ENCODE data around the gene SLC49A3. TPM values are rescaled to one million over a fixed set of nuclear protein-coding genes. Genes with fewer than 3 reads are reported as not detected.
"Not testable (repeated sequence)": the region's sequence is repeated elsewhere in the genome, so short reads cannot be mapped to it uniquely, and the experiment has no call there.

The SLC49A3 gene
- total RNA-seq, 2 donors from 2014 or later = 10.0 to 12.0 TPM

GRCh38 chr4:648579-649292 lies 40.2 kb downstream of the SLC49A3 start:
- no peaks in the 10 kb centered on the region for H3K36me3 ChIP-seq
- no peaks in the 10 kb centered on the region for H3K4me1 ChIP-seq
- no peak for DNase-seq (ENCODE audit: low spot score)

DNA sequence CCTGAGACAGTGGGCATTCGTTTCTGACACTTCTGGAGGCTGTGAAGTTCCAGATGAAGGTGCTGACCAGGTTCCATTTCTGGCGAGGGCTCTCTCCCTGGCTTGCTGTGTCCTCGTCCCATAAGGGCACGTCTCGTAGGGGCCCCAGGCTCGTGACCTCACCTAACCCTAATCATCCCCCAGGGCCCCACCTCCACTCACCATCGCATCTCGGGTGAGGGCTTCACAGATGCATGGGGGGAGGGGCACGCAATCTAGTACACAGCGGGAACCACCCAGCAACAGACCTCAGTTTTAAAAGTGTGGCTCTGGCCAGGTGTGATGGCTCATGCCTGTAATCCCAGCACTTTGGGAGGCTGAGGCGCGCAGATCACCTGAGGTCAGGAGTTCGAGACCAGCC lies 41.5 kb downstream of the SLC49A3 start:
- Histone ChIP-seq H3K27ac (no peak overlapping the region), H3K27me3 (no peaks in the 10 kb centered on the region), H3K36me3 (no peaks in the 10 kb centered on the region), H3K9me3 (peaks cover 0 to 13% of the 10 kb centered on the region in 2 donors), H3K4me3 (no peak overlapping the region), H3K4me1 (no peaks in the 10 kb centered on the region)
- DNase-seq (ENCODE audit: low spot score) = no peak
- TF ChIP-seq, protein P1, sequence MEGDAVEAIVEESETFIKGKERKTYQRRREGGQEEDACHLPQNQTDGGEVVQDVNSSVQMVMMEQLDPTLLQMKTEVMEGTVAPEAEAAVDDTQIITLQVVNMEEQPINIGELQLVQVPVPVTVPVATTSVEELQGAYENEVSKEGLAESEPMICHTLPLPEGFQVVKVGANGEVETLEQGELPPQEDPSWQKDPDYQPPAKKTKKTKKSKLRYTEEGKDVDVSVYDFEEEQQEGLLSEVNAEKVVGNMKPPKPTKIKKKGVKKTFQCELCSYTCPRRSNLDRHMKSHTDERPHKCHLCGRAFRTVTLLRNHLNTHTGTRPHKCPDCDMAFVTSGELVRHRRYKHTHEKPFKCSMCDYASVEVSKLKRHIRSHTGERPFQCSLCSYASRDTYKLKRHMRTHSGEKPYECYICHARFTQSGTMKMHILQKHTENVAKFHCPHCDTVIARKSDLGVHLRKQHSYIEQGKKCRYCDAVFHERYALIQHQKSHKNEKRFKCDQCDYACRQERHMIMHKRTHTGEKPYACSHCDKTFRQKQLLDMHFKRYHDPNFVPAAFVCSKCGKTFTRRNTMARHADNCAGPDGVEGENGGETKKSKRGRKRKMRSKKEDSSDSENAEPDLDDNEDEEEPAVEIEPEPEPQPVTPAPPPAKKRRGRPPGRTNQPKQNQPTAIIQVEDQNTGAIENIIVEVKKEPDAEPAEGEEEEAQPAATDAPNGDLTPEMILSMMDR (IDR thresholded peaks at IDR 0.05) = no peak

More at GRCh38 chr4:648579-649292, 40.2 kb downstream of the SLC49A3 start:
- Histone ChIP-seq H3K9me3 (peaks cover 0 to 10% of the 10 kb centered on the region in 2 donors), H3K27ac (no peak overlapping the region), H3K27me3 (no peaks in the 10 kb centered on the region), H3K4me3 (no peak overlapping the region)
- TF ChIP-seq, protein P1 (IDR thresholded peaks at IDR 0.05) = no peak

- TF ChIP-seq, protein P1 (IDR thresholded peaks at IDR 0.05) = no peak
- H3K27me3 ChIP-seq = no peaks in the 10 kb centered on the region
- no peak overlapping the region for H3K4me3 ChIP-seq
- H3K9me3 ChIP-seq = peaks cover 0 to 17% of the 10 kb centered on the region in 2 donors
- H3K36me3 ChIP-seq = no peaks in the 10 kb centered on the region
- DNase-seq (ENCODE audit: low spot score) = no peak
- no peak overlapping the region for H3K27ac ChIP-seq
- H3K4me1 ChIP-seq = no peaks in the 10 kb centered on the region
These were observed 42.5 kb downstream of the SLC49A3 start for GRCh38 chr4:646460-646859.

GRCh38 chr4:642366-642765 lies 46.6 kb downstream of the SLC49A3 start:
- not testable (repeated sequence) for DNase-seq (ENCODE audit: low spot score); H3K4me3 ChIP-seq; H3K4me1 ChIP-seq; H3K27me3 ChIP-seq; H3K36me3 ChIP-seq; H3K27ac ChIP-seq
- peaks cover 0 to 17% of the 10 kb centered on the region in 2 donors for H3K9me3 ChIP-seq

GRCh38 chr4:637536-638280 lies 51.2 kb downstream of the SLC49A3 start:
- TF ChIP-seq, protein P1 (IDR thresholded peaks at IDR 0.05) = no peak
- peaks cover 0 to 5% of the 10 kb centered on the region in 2 donors for H3K9me3 ChIP-seq
- DNase-seq (ENCODE audit: low spot score) = no peak
- H3K4me3 ChIP-seq = no peak overlapping the region
- no peaks in the 10 kb centered on the region for H3K27me3 ChIP-seq
- H3K36me3 ChIP-seq = no peaks in the 10 kb centered on the region
- no peaks in the 10 kb centered on the region for H3K4me1 ChIP-seq
- H3K27ac ChIP-seq = no peak overlapping the region

- TF ChIP-seq, protein P1 (IDR thresholded peaks at IDR 0.05) = no peak
- H3K27me3 ChIP-seq = no peaks in the 10 kb centered on the region
- H3K36me3 ChIP-seq = no peaks in the 10 kb centered on the region
- H3K4me3 ChIP-seq = no peak overlapping the region
- H3K27ac ChIP-seq = no peak overlapping the region
- no peaks in the 10 kb centered on the region for H3K9me3 ChIP-seq
- DNase-seq (ENCODE audit: low spot score) = no peak
- H3K4me1 ChIP-seq = no peaks in the 10 kb centered on the region
These were observed 52.3 kb downstream of the SLC49A3 start for GRCh38 chr4:636628-637159.

Measured in right atrium auricular region (tissue), 2 donors.